Activated CD8-positive, alpha-beta memory T cell treated with anti-CD3 and anti-CD28 coated beads, Interleukin-2, amount 50 U/mL, for 48 hours (primary cell): Measurements from ENCODE around the gene SCGB3A1.
A peak's percentile ranks its signal among the peaks of the same experiment; 100 is the strongest.

ENCODE experiments used
- DNase-seq: peaks from one replicate; pipeline ENCODE4 v3.0.0-alpha.2; 2020

Gene SCGB3A1

DNA sequence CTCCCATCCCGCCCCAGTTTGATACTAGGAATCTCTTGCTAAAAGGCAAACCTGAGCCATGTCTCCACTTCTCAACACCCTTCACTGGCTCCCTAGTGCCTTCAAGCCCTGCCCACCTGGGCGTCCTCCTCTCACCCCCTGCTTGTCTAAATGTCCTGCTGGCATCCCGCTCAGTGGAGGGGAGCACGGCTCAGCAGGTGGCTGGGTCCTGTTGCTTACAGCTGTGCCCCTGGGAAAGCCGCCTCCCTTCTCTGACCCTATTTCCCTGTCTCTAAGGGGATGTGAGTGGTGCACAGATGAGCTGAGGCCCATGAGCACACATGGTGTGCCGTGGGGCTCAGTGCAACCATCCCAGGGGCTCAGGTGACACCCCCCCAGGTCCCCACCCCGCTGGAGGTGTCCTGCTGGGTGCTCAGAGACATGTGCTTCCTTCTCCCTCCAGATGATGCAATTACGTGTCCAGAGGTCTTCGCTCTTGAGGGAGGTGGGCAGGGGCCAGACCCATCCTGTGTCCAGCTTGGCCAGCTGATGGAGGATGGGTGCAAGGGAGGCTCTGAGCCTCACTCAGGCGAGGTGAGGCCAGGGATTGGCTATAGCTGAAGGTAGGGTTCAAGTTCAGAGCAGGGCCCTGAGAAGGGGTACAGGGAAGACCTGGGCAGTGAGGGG, 34.0 kb upstream of the SCGB3A1 start:
- DNase-seq: no peak

DNA sequence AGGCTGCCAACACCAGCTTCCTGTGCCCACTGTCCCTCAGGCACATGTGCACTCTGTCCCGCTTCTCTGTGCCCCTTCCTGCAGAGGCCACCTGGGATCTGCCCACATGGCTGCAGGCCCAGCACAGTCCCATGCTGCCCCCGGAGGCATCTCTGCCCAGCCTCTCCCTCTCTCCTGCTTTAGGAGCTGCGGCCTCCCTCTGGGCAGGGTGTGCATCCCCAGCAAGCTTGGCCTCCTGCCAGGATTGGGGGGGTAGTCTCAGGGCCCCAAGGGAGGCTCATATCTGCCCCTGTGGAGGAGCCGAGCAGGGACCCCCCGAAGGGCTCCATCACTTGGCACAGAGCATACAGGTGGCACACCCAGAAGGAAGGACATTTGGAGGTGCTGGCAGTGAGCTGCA, 33.3 kb upstream of the SCGB3A1 start:
- no peak for DNase-seq

DNA sequence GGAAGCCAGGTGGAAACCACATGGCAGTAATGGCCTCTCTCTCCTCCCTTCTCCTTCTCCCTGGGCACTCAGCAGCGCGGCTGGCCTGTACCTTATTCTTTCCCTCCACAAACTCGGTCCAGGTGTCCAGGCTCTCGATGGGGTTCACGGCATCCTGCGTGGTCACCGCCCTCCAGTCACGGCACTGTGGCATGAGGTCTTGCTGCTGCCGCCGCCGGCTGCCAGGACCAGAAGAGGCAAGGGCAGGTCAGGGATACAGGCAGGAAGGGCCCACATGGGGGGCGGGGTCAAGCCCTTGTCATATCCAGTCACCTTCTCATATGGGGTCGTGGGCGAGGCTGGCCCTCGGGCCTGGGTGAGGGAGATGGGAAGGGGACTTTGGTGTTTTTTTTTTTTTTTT, 32.5 kb upstream of the SCGB3A1 start:
- no peak for DNase-seq

DNA sequence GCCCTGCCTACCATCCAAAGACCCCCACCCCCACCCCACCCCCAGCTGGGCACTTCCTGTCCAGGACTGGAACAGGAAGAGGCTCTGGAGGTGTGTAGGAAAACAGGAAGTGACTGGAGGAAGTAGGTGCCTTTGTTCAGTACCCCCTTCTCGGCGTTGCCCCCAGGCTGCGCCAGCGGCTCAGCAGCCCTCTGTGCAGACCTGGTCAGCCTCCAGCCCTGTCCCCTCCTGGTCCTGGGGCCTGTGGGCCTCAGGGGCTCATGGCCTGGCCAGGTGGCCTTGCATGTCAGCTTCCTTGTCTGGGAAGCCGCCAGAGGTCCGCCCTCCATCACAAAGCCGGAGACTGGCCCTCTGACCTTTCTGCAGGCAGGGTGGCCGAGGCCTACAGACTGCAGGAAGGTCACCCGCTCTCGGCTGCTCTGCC, 32.1 kb upstream of the SCGB3A1 start:
- DNase-seq: no peak

DNA sequence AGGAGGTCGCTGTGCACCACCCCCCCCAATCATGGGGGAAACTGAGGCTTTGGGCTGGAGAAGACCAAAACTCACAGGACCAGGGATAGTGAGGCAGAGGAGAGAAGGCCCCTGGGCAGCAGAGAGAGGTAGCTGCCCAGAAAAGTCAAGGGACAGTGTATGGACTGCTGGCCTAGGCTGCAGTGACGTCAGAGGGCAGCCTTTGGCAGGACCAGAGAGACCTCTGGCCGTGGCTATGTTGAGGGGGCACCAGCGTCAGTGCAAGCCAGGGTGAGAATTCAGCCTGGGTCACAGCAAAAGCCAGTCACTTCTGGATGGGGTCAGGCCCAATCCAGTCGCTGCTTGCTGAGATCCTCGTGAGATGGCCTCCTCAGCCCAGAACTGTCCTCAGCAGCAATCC, 31.6 kb upstream of the SCGB3A1 start:
- no peak for DNase-seq

DNA sequence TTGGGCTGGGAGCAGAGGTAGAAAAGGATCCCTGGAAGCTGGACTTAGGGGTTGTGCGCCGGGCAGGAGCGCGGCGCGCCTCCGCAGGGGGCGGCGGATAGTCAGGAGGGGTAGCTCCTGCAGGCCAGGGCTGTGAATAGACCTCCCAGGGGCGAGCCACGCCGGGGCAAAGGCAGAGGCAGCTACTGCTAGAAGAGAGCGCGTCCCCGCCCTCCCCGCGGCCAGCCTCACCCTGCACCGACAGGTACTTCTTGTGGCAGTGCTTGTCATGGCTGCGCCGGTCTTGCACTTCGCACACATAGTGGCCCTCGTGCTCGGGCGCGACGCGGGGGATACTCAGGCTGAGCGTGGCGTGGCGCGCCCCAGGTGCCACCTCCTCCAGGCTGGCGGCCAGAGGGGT, 30.0 kb upstream of the SCGB3A1 start:
- DNase-seq: no peak

DNA sequence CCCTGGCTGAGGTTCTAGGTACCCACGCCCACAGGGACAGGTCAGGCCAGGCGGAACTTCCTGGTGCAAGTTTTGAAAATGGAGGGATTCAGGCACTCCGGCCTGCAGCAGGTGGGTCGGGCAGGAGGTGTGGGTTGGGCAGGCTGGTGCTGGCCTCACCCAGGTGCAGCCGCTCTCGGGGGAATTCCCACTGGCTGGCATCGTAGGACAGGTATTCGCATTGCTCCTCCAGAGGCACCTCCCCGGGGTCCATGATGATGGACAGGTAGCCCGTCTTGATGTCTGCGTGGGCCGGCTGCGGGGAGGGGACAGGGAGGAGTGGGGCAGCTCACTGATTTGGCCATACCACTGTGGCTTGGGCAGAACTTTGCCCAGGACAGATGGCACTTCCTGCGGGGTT, 28.7 kb upstream of the SCGB3A1 start:
- no peak for DNase-seq

DNA sequence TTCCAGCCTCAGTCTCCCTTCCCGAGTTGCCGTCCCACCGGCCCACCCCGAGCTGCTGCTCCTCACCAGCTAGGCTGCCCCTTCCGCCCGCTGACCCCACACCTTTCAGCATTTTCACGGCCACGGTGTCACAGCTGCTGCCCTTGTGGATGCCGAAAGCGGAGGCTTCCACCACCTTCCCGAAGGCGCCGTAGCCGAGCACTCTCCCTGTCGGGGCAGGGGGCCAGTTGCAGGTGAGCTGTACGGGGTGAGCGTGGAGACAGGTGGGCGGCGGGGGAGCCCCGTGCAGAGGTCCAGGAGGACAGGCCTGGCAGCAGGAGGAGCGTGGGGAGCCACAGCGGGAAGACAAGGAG, 28.2 kb upstream of the SCGB3A1 start:
- no peak for DNase-seq

DNA sequence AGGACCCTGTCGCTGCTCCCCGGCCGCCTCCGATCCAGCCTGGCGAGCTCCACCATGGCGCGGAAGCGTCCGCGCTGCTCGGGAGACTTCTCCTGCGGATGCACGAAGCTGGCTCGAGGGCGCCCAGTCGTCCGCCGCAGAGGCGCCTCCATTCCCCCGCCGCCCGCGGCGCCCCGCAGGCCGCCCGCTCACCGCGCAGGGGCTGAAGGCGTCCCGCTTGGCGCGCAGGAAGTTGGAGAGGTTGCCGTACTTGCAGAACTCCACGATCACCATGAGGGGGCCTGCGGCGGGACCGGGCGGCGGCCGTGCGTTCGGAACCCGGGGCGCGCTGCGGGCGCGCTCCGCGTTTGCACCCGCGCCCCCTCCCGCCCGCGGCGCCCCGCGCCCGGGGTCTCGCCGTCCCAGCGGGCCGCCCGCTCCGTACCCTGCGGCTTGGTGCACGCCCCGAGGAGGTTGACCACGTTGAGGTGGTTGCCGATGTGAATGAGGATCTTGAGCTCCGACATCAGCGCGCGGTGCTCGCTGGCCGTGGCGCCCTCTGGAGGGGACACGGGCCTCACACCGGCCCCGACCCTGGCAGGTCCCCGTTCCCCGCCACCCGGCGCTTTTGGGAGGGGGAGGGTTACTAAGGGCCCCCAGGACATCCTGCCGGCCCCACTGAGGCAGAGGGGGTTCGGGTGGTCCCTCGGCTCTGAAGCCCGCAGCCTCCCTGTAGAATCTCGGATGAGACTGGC, 27.7 kb upstream of the SCGB3A1 start:
- DNase-seq: peak; percentile 69

DNA sequence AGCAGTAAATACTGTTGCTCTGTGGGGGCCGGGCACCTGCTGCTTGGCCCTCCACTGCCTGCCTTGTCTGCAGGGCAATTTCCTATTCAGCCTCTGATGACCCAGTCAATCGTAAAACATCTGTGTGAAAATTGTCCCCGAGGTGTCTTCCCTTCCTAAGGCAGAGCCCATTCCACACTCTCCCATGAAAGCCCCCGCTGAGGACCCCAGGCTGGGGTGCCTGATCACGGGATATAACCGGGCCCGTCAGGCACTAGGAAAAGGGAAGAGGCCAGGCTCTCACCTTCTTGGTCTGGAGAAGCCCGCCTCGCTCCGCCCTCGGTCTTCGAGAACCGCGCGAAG, 27.2 kb upstream of the SCGB3A1 start:
- DNase-seq: no peak

DNA sequence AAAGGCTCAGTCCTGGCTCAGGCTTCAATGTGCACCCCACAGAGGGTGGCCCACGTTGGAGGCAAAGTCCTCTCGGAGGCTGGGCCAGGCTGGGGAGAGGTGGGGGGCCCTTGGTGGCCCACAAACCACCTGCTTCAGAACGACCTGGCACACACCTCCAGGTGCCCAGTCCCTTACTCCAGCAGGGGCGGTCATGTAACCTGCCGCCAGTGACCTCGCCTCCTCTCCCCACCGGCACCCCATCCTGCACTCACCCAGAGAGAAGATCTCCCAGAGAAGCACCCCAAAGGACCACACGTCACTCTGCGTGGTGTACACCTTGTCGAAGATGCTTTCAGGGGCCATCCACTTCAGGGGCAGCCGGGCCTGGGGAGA, 22.5 kb upstream of the SCGB3A1 start:
- no peak for DNase-seq

DNA sequence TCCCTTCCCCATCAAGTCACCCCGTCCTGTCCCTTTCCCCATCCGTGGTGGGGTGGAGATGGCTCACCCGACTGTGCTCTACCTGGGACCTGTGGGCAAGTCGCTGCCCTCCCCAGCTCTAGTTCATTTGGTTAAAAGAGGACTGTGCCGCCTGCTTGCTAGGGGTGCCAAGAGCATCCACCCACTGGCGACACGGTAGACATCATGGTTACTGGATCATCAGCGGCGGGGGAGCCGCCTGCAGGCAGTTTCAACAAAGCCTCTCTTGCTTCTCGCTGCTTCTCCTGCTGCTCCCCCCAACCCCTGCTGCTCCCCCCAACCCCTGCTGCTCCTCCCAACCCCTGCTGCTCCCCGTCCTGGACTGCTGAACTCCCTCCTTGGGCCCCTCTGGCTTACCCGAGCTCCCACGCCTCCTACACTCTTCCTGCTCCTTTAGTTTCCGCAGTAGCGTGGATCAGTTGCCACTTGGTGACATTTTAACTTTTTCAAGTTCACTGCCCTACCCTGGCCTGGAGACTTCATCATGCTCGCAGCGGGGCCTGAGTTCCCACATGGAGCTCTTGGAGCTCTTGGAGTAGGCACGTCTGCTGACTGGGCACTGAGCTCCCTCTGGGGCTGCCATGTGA, 22.0 kb upstream of the SCGB3A1 start:
- no peak for DNase-seq

DNA sequence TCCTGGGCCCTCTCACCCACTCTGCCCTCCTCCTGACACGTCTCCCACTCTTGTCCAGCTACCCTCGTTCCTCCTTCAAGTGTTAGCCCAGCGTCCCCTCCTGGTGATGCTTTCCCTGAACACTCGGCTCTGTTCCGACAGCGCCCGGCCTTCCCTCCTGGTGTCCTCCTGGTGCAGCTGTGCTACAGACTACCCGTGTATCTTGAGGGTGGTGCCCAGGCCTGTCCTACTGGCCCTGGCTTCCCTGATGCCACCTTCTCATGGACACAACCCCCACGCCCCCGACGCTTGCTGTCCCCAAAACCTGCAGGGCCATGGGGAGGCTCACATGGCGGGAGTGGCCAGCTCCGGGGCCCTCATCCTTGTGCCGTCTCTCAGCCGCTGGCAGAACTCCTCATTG, 21.4 kb upstream of the SCGB3A1 start:
- no peak for DNase-seq

DNA sequence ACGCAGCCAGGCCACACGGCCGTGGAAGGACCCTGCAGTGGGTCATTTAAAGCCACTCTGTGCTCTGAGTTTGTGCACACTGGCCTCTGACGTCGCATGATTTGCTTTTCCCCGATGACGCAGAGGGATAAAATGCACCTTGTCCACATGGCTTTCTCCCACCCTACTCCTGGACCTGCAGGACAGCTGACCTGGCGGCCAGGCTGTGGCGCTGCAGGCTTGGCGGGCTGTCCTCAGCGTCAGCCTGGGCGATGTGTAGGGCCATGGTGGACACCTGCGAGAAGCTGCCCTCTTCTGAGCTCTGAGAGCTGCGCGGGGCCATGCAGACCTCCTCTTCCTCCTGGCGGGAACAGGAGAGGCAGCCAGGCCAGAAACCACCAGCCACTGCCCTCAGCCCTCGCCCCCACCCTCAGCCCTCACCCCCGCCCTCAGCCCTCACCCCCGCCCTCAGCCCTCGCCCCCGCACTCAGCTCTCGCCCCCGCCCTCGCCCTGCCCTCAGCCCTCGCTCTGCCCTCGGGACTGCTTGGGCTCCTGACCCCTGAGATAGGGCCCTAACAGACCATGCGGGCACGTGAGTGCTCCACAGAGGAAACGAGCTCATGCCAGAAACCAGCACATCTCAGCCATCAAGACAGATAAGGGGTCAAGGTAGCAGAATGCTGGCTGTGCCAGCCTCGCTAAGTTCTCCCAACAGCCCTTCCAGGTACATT, 20.0 kb upstream of the SCGB3A1 start:
- no peak for DNase-seq

DNA sequence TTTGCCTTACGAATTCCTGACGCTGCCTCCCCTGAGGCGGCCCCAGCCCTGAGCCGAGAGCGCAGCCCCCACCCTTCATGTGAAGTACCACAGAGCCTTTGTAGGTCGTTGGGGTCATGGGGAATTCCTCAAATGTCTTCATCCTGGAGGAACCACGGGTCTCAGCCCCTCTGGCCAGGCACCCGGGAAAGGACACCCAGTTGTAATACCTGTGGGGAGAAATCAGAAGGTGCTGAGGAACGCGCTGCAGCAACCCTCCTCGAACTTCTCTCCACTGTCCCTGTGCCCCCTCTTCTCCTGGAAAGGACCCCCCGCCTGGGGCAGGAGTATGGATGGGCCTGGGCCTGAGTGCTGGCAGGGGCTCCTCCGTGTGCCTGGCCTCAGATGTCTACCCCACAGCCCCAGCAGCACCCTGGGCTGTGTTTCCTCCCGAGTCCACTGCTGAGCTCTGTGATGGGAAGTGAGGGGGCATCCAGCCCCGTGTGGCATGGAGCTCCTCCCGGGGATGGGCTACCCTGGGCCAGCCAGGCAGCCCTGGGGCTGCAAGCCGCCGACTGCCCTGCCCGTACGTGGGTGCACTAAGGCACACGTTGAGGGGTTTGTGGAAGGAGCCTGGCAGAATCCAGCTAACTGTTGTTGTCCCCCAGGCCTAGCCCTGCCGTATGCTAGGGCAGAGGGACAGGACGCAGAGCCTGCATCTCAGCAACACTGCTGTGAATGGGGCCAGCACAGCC, 18.7 kb upstream of the SCGB3A1 start:
- no peak for DNase-seq

DNA sequence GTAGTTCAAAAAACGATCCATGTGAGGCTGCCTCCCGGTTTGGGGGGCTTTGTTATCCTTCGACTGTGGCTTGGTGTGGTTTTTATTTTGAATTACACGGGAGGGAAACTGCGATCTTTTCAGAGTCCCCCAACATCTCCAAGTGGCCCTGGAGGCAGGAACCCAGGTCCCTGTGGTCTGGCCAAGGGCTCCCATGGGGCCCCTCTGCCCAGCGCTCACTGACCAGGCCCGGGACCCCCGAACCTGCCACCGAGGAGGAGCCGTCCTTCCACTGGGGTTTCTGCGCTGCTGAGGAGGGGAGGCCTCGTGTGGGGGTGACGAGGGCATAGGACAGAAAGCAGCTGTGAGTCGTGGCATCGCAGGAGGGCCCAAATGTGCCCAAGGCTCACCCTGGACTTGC, 18.1 kb upstream of the SCGB3A1 start:
- no peak for DNase-seq

DNA sequence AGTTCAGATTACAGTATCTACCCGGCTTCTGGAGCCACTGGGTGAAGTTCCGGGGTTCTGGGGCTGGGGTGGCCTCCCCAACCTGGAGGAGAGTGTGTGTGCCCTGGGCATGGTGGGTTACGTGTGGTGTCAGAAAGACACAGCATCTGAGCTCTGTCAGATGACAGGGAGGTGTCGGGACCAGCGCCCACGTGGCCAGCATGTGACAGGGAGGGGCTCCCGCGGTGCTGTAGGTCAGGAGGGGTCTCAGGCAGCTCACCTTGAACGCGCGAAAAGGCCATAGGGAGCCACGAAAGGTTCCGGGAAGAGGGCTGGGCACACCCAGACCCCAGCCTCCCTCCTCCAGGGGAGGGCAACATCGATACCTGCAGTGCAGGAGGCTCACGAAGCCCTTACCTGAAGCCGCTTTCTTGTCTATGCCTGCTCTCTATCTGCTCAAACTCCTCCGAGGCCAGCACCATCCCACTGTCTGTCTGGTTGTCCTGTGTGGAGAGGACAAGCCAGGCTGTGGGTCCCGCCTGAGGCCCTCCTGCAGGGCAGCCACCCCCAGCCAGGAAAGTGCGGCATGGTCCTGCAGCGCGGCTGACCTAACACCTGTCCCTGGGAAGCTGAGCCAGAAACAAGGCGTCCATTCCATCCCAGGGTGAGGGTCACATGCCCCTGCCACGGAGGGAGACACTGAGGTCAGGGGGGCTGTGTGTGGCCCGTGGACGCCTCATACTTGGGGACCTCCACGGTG, 17.4 kb upstream of the SCGB3A1 start:
- DNase-seq: no peak

DNA sequence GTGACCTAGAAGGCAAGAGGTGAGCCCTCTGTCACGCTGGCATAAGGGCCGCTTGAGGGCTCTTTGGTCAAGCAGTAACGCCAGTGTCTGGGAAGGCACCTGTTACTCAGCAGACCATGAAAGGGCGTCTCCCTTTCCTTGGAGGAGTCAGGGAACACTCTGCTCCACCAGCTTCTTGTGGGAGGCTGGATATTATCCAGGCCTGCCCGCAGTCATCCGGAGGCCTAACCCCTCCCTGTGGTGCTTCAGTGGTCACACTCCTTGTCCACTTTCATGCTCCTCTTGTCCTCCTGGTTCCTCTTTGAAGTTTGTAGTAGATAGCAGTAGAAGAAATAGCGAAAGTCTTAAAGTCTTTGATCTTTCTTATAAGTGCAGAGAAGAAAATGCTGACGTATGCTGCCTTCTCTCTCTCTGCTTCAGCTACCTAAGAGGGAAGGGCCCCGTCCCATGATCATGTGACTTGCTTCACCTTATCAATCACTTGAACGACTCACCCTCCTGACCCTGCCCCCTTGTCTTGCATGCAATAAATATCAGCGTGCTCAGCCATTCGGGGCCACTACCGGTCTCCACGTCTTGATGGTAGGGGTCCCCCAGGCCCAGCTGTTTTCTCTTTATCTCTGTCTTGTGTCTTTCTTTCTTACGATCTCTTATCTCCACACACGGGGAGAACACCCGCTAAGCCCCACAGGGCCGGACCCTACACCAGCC, 16.7 kb upstream of the SCGB3A1 start:
- no peak for DNase-seq

DNA sequence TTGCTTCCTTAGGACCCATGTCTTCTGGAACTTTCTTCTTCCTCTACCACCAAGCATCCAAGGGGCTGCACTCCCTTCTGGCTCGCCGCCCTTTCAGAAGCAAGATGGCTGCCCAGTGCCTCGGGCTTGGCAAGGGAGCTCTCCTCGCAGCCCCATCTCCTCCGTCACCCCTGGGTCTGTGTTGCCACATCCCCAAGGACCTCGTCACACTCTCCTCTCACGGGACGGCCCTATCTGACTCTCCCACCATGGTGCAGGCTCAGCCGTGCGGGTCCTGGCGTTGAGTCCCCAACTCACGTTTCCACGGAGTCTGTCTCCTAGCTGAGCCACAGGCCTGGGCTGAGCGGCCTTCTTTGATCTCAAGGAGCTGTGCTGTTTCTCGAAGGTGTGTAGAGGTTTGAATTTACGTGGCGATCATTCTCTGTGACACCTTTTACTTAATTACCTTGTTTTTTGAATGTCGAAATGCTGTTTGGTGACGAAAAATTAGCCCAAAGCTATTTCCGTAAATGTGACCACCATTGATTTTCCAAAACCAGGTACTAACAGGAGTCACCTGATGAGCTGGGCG, 15.0 kb upstream of the SCGB3A1 start:
- DNase-seq: no peak

DNA sequence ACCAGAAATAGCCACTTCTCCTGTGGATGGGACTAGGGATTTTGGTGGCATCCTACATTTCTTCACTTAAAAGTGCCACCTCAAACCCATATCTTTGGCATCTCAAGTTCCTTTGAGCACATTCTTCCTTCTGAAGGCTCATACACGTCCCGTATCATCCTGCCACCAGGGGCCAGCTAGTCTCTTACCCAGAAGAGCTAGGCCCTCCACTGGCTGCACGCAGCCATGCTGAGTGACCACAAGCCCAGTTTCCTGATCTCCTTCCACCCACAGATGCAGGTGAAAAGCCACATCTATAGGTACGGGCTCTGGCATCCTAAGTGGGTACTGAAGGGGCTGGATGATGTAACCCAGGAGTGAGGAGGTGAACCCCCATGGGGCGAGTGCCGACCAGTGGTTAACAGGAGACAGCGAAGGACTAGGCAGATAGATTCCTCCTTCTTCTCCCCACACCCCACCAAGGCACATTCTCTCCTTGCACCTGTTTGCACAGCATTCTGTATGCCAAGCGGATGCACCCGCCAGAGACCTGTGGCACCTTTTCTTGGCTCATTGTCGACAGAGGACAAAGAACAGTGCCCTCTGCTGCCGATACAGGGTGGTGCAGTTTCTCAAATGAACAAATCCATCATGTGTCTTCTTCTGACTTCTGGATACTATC, 14.4 kb upstream of the SCGB3A1 start:
- peak; percentile 81 for DNase-seq

DNA sequence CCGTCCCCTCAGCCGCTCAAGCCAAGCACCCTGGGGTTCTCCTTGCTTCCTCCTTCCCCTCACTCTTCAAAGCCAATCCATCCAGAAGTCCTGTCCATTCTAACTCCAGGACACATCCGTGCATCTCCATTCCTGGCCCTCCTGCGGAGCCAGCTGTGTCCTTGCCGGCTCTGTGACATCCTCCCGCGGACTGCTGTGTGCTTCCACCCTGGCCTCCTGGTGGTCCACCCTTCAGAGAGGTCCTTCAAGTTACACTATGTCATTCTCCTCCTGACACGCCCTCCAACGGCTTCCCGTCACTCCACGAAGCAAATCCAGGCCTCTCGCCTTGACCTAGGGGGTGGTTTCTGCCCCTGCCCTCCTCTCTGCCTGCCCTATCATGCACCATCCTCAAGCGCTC, 13.0 kb upstream of the SCGB3A1 start:
- DNase-seq: no peak
